ENCODE results near the gene HDAC4.

The HDAC4 gene

GRCh38 chr2:239209783-239210182 lies 191.0 kb downstream of the HDAC4 start:
- in situ Hi-C loops (cut with HindIII; ENCODE audit: low pct_unique_long_range_greater_than_20kb, low sequenced_read_pairs): no loop called here
- no peak for TF ChIP-seq JUND (IDR thresholded peaks at IDR 0.05; ENCODE audit: low read depth)
- no peak for DNase-seq (ENCODE audit: low read depth in 1 of 2, low spot score in 1 of 2)

- in situ Hi-C loops (cut with HindIII; ENCODE audit: low pct_unique_long_range_greater_than_20kb, low sequenced_read_pairs): no loop called here
- DNase-seq (ENCODE audit: low read depth in 1 of 2, low spot score in 1 of 2): no peak
- TF ChIP-seq JUND (IDR thresholded peaks at IDR 0.05; ENCODE audit: low read depth): no peak
Measured at GRCh38 chr2:239208465-239209180, 192.2 kb downstream of the HDAC4 start.

GRCh38 chr2:239206851-239207250 lies 194.0 kb downstream of the HDAC4 start:
- no peak for TF ChIP-seq JUND (IDR thresholded peaks at IDR 0.05; ENCODE audit: low read depth)
- no peak for DNase-seq (ENCODE audit: low read depth in 1 of 2, low spot score in 1 of 2)
- in situ Hi-C loops (cut with HindIII; ENCODE audit: low pct_unique_long_range_greater_than_20kb, low sequenced_read_pairs): no loop called here

- DNase-seq (ENCODE audit: low read depth in 1 of 2, low spot score in 1 of 2): no peak
- in situ Hi-C loops (cut with HindIII; ENCODE audit: low pct_unique_long_range_greater_than_20kb, low sequenced_read_pairs): no loop called here
- TF ChIP-seq JUND (IDR thresholded peaks at IDR 0.05; ENCODE audit: low read depth): no peak
Measured at GRCh38 chr2:239206042-239206441, 194.8 kb downstream of the HDAC4 start.

- in situ Hi-C loops (cut with HindIII; ENCODE audit: low pct_unique_long_range_greater_than_20kb, low sequenced_read_pairs): no loop called here
- DNase-seq (ENCODE audit: low read depth in 1 of 2, low spot score in 1 of 2): no peak
- no peak for TF ChIP-seq JUND (IDR thresholded peaks at IDR 0.05; ENCODE audit: low read depth)
Measured at GRCh38 chr2:239204876-239205468, 195.8 kb downstream of the HDAC4 start.

GRCh38 chr2:239204136-239204875 lies 196.5 kb downstream of the HDAC4 start:
- no peak for DNase-seq (ENCODE audit: low read depth in 1 of 2, low spot score in 1 of 2)
- in situ Hi-C loops (cut with HindIII; ENCODE audit: low pct_unique_long_range_greater_than_20kb, low sequenced_read_pairs): no loop called here
- no peak for TF ChIP-seq JUND (IDR thresholded peaks at IDR 0.05; ENCODE audit: low read depth)

GRCh38 chr2:239203443-239204135 lies 197.2 kb downstream of the HDAC4 start:
- in situ Hi-C loops (cut with HindIII; ENCODE audit: low pct_unique_long_range_greater_than_20kb, low sequenced_read_pairs): no loop called here
- TF ChIP-seq JUND (IDR thresholded peaks at IDR 0.05; ENCODE audit: low read depth): no peak
- DNase-seq (ENCODE audit: low read depth in 1 of 2, low spot score in 1 of 2): no peak

GRCh38 chr2:239202836-239203235 lies 198.0 kb downstream of the HDAC4 start:
- in situ Hi-C loops (cut with HindIII; ENCODE audit: low pct_unique_long_range_greater_than_20kb, low sequenced_read_pairs): no loop called here
- no peak for TF ChIP-seq JUND (IDR thresholded peaks at IDR 0.05; ENCODE audit: low read depth)
- no peak for DNase-seq (ENCODE audit: low read depth in 1 of 2, low spot score in 1 of 2)

- TF ChIP-seq JUND (IDR thresholded peaks at IDR 0.05; ENCODE audit: low read depth): no peak
- DNase-seq (ENCODE audit: low read depth in 1 of 2, low spot score in 1 of 2): no peak
- in situ Hi-C loops (cut with HindIII; ENCODE audit: low pct_unique_long_range_greater_than_20kb, low sequenced_read_pairs): no loop called here
Measured at GRCh38 chr2:239202343-239202742, 198.5 kb downstream of the HDAC4 start.

- TF ChIP-seq JUND (IDR thresholded peaks at IDR 0.05; ENCODE audit: low read depth): no peak
- in situ Hi-C loops (cut with HindIII; ENCODE audit: low pct_unique_long_range_greater_than_20kb, low sequenced_read_pairs): no loop called here
- DNase-seq (ENCODE audit: low read depth in 1 of 2, low spot score in 1 of 2): no peak
Measured at GRCh38 chr2:239201884-239202283, 198.9 kb downstream of the HDAC4 start.

- no peak for TF ChIP-seq JUND (IDR thresholded peaks at IDR 0.05; ENCODE audit: low read depth)
- no peak for DNase-seq (ENCODE audit: low read depth in 1 of 2, low spot score in 1 of 2)
- in situ Hi-C loops (cut with HindIII; ENCODE audit: low pct_unique_long_range_greater_than_20kb, low sequenced_read_pairs): no loop called here
Measured at GRCh38 chr2:239201531-239201876, 199.3 kb downstream of the HDAC4 start.

GRCh38 chr2:239200646-239201530 lies 199.9 kb downstream of the HDAC4 start:
- DNase-seq (ENCODE audit: low read depth in 1 of 2, low spot score in 1 of 2): no peak
- in situ Hi-C loops (cut with HindIII; ENCODE audit: low pct_unique_long_range_greater_than_20kb, low sequenced_read_pairs): no loop called here
- no peak for TF ChIP-seq JUND (IDR thresholded peaks at IDR 0.05; ENCODE audit: low read depth)
